DMS53 treated with DMSO at 0.1 percent for 48 hours (cell line): ENCODE measurements around the gene NRG2.
A peak's percentile ranks its signal among the peaks of the same experiment; 100 is the strongest.

Experiments
- DNase-seq: peaks from one replicate; lab custom pipeline; 2025; ENCODE audit not compliant: unreplicated experiment; lab: John Stamatoyannopoulos, UW

The NRG2 gene

GRCh38 chr5:140013536-140013935 is 29.6 kb downstream of the NRG2 start:
- no peak for DNase-seq

- DNase-seq, result no peak
Observed at GRCh38 chr5:140012443-140012842, 30.7 kb downstream of the NRG2 start.

DNA sequence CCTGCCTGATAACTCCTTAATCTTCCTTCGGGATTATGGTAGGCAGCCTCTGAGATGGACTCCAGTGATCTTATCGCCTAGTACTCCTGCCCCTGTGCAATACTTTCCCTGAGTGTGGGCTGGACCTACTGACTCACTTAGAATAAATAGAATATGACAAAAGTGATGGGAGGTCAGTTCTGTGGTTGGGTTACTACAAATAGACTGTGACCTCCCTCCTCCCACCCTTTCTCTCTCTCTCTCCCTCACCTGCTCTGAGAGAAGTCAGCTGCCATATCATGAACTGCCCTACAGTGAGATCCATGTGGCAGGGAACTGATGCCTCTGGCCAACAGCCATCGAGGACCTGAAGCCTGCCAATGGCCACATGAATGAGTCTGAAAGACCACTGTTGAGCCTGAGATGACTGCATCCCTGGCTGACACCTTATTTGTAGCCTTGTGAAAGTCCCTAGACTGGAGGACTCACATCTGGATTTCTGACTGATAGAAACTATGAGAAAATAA is 31.7 kb downstream of the NRG2 start:
- DNase-seq, result peak; percentile 64

DNA sequence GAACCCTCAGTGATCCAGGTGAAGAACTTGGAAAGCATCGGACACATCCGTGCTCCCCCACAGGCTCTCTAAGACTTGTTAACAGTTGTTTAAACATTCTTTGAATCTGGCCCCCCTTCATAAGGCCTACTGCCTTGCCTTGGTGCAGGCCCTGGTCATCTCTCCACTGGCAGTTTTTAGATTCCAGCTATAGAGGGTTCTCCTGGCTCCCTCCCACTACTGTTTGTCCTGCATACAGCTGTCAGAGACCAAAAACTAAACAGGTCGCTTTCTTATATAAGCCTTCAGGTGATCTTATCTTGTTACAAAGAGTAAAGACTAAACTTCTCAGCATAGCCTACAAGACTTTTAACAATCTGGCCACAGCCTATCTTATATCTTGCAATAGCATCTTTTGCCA is 32.3 kb downstream of the NRG2 start:
- no peak for DNase-seq

DNA sequence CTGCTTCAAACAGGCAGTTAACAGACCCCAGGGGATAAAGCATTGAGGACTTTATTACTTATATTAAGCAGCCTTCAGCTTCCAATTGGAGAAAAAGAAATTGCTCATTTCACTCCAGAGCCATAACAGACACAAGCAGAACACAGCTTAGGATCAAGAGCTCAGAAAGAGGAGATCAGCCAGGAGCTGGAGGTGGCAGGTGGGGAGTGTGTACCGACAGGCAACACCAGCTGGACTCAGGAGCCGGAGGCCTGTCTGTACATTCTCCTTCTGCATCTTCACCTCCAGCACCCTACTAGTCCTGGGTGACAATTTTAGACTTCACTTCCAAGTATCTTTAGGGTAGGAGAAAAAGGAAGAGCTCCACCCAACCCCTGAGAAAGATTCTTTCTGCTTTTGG is 35.8 kb downstream of the NRG2 start:
- DNase-seq, result no peak

DNA sequence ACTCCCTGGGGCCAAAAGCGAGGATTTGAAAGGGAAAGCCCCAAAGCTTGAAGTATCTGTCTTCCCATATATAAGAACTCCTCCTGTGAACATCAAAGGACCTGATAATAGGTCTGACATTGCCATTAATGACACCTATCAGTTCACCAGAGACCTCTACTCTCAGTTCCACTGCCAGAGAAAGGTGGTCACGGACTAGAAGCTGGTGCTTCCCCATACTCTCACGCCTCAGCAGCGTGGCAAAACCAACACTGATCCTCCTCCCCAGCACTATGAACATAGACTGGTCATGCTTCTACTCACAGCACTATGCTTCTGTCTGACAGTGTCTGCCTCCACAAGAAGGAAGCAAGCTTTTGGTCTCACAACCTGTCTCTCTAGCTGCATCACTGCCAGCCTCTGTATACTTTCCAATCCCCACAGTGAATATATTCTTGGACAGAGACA is 37.9 kb downstream of the NRG2 start:
- no peak for DNase-seq

DNA sequence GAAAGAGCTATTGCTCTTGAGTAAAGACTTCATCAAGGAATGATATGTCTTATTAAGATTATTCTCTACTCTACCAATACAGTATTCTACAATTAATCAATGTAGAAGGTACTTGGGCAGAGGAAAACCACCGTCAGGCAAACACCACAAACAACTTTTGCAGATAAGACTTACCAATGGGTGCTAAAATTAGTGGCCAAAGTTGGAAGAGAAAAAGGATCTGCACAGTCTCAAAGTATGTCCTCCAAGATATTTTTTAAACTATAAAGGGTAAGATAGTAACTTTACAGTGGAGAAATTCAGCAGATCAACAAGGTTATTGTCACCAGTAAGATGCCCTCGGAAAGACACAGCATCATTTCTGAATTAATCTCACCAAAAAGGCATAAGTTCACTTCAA is 38.9 kb downstream of the NRG2 start:
- no peak for DNase-seq

DNA sequence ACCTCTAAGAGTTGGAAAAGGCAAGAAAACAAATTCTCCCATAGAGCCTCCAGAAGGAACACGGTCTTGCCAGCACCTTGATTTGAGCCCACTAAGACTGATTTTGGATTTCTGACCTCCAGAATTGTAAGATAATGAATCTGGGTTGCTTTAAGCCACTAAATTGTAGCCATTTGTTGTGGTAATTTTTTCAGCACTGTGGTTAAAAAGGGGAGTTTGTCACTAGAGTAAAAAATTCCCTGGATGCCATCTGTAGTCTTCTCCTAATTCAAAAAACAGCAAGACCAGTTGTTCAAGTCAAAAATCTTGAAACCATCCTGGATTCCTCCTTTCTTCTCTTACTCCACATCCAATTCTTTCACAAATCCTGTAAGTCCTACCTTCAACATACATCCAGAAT is 39.6 kb downstream of the NRG2 start:
- no peak for DNase-seq

GRCh38 chr5:140000332-140000731 is 42.8 kb downstream of the NRG2 start:
- no peak for DNase-seq

- DNase-seq, result no peak
Observed at GRCh38 chr5:139998837-139999236, 44.3 kb downstream of the NRG2 start.

DNA sequence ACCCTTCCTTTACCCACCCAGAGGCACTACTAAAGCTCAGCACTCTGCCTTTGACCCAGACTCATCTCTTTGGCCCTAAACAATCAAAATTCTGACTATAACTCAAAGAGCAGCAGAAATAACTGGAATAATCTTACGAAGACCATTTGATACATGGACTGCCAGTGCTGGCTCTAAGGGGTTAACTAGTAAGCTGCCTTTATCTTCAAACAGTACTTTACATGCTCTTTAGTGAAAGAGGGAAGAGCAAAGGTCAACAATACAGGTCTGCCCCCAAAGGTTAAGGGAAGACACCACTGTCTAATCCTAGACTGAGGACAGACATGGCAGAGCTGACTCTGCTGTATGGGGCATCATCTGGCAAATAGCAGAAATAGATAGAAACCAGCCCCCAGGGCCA is 45.8 kb downstream of the NRG2 start:
- DNase-seq, result no peak

GRCh38 chr5:139995929-139996328 is 47.2 kb downstream of the NRG2 start:
- no peak for DNase-seq

- no peak for DNase-seq
Observed at GRCh38 chr5:139994234-139994633, 48.9 kb downstream of the NRG2 start.

DNA sequence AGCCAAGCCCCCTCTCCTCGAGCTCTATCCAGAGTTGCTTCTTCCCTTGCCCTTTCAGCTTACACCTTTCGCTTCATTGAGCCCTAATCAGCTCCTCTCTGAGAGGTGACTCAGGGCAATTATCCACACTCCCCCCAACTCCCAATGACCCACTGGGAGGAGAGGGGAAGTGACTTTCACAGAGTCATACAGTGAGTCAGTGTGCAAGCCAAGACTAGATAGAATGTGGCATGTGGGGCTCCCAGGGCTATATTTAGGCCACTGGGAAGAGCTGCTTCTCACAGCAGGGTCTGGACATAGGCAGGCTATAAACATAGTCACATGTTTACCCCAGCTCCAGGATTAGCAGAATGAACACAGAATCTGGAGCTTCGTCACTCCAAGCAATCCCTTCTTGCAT is 57.4 kb downstream of the NRG2 start:
- DNase-seq, result no peak

DNA sequence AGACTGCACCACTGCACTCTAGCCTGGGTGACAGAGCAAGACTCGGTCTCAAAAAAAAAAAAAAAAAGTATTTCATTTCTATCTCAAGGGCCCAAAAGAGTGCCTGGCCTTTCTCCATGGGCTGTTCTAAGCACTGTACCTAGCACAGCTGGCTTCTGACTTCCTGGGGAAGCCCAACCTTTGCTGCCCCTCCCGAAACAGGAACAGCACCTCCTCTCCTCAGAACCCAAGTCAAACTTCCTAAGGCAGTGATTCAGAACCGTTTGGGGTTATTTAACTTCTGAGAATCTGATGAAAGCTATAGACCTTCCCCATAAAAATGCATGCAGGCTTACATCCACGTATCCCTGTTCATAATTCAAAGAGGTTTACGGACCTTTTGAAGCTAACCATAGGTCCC is 57.8 kb downstream of the NRG2 start:
- DNase-seq, result no peak

GRCh38 chr5:139984816-139985215 is 58.3 kb downstream of the NRG2 start:
- DNase-seq, result no peak

- DNase-seq, result no peak
Observed at GRCh38 chr5:139982975-139983240, 60.2 kb downstream of the NRG2 start.

DNA sequence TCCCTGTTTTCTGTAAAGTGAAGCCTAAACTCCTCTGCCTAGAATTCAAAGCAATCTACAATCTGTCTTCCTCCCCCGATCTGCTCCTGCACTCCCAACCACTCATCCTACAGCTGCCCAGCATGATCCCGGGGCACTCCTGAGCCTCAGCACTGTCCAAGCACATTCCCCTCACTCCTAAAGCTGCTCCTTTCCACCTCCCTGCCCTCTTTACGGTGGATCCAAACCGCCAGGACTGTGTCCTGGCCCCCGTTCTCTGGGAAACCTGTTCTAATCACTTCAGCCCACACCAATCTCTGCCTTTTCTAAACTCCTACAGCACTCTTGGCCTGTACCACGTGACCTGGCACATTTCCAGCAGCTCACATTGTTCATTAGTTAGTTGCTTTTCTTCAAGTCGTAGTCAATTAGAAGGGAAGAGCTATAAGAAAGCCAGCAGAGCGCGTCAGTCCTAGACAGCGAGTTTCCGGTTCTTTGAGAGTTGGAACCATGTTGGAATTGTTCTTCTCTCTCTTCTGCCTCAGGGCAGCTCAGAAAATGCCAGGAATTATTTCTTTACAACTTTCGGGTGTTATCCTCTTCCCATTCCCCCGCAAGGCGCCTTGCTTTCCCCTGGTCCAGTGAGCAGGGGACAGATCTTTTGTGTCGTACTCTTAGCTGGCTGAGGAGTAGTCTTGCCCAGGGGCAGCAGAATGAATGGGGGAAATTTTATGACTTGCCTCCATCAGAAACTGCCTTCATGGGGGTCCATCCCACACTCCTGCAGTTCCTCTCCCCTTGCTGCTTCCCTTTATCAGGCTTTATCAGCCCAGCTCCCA is 60.7 kb downstream of the NRG2 start:
- no peak for DNase-seq

- DNase-seq, result no peak
Observed at GRCh38 chr5:139980765-139981164, 62.3 kb downstream of the NRG2 start.

DNA sequence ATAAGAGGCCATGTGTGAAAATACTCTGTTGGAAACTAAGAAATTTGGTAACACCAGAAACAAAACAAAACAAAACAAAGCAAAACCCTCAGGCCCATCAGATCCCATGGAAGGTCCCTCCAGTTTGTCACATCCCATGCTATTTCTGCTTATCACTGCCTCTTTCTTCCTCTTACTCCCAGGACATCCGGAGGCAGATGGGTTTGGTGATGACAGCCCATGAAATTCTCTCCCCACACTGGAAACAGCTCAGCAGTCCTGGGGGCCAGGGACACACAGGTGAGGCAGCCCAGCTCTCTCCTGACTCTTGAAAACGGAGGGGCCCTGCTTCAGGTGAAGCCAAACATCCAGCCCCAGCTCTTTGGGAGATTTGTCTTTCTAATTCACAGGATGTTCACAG is 63.2 kb downstream of the NRG2 start:
- DNase-seq, result no peak

- DNase-seq, result no peak
Observed at GRCh38 chr5:139979518-139979917, 63.6 kb downstream of the NRG2 start.

DNA sequence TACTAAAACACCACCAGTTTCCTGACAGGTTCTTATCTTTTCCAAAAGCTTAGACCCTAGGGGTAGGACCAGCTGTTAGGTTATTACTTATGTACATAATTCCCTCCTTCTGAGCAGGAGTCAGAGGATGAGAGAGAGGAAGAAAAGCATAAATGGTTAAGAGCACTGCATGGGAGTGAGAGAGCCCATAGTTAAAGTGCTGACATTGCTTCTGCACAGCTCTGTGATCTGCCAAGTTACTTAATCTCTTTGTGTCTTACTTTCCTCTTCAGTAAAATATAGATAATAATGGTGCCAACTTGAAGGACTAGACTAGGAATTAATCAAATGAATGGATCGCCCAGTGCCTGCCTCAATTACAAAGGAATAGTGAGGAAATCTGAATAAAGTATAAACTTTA is 66.4 kb downstream of the NRG2 start:
- no peak for DNase-seq

DNA sequence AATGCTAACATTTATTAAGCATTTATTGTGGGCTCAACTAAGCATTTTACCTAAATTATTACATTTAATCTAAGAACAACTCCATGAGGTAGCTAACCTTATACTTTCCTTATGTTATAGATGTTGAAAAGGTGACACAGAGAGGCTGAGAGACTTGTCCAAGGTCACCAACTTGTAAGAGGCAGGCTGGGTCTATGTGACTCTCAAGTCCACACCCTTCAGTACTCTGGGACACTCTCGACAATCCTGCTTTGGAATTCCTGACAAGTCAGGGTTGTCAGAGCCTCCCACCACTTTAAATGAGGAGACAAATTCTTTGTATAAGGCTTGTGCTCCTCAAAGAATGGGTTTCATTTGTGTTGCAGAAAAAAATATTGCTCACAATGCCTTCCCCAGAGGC is 67.2 kb downstream of the NRG2 start:
- no peak for DNase-seq
